ENCODE measurements around the gene DUSP9. TPM values are rescaled to one million over a fixed set of nuclear protein-coding genes. Genes with fewer than 3 reads are reported as not detected.

The DUSP9 gene
- polyA plus RNA-seq, 1 donor (not counting 4 experiments of a cell fraction or from before 2014, with no cell fraction given), result 0.47 TPM

- Histone ChIP-seq H3K9me1 (ENCODE audit: control insufficient read depth, extremely low read depth, insufficient read depth, low read length) (no peaks in the 10 kb centered on the region), H3K9ac (ENCODE audit: control insufficient read depth, extremely low read depth, insufficient read depth, low read length) (no peak overlapping the region), H3K27ac (ENCODE audit: control insufficient read depth, insufficient read depth, low read length) (no peak overlapping the region), H3K79me2 (ENCODE audit: control insufficient read depth, insufficient read depth, low read length) (no peaks in the 10 kb centered on the region), H3K4me1 (ENCODE audit: control insufficient read depth, extremely low read depth, insufficient read depth, low read length) (peaks cover 20% of the 10 kb centered on the region), H4K20me1 (ENCODE audit: control insufficient read depth, extremely low read depth, insufficient read depth, low read length) (no peaks in the 10 kb centered on the region), H3K27me3 (ENCODE audit: control insufficient read depth, extremely low read depth, insufficient read depth, low read length) (no peaks in the 10 kb centered on the region), H2AFZ (ENCODE audit: control insufficient read depth, low read length) (no peak overlapping the region), H3K36me3 (ENCODE audit: control insufficient read depth in 2 of 2, extremely low read depth in 1 of 2, insufficient read depth in 2 of 2, low read length in 2 of 2) (peaks cover 0 to 9% of the 10 kb centered on the region in 2 experiments), H3K9me3 (ENCODE audit: control insufficient read depth, low read depth, low read length) (no peaks in the 10 kb centered on the region), H3K4me3 (ENCODE audit: control insufficient read depth in 2 of 3, extremely low read depth in 1 of 3, insufficient read depth in 2 of 3, low read depth in 1 of 3, low read length in 3 of 3) (no peak overlapping the region), H3K4me2 (ENCODE audit: control insufficient read depth, extremely low read depth, insufficient read depth, low read depth, low read length) (no peak overlapping the region)
- dilution Hi-C loops (cut with MboI; ENCODE audit: extremely low pct_ligation_motif_present, low sequenced_read_pairs), result no loop called here
- FAIRE-seq (no peak), DNase-seq (ENCODE audit: low read depth, low spot score) (no peak)
- no peak for TF ChIP-seq EZH2 (IDR thresholded peaks at IDR 0.05; ENCODE audit: low read length)
- TF ChIP-seq CTCF (optimal IDR thresholded peaks at IDR 0.05 in 1 of 3, IDR thresholded peaks at IDR 0.05 in 1 of 3, conservative IDR thresholded peaks at IDR 0.05 in 1 of 3; ENCODE audit: extremely low read depth in 1 of 3, insufficient read depth in 2 of 3, low read length in 3 of 3), result no peak
These were observed 53.5 kb downstream of the DUSP9 start for GRCh38 chrX:153700376-153700945.

Small RNAs within 50 kb of the gene (small RNA-seq; reads per million reads assigned to genes)
- 0 reads per million in 3 experiments for gene RN7SL687P (ENCODE audit: insufficient read length in 3 of 3, low read depth in 3 of 3, low replicate concordance in 1 of 3)

Other genes with a start within 250 kb of the DUSP9 start
- not detected in 3 replicates for gene PNMA6E, start 245.9 kb upstream of the DUSP9 start, polyA plus RNA-seq
- gene ZFP92, start 235.7 kb upstream of the DUSP9 start, polyA plus RNA-seq, result 0.44 to 1.1 TPM (median 0.64 TPM) in 3 replicates
- gene TREX2, start 201.1 kb upstream of the DUSP9 start, polyA plus RNA-seq, result 0.28 to 0.49 TPM (median 0.31 TPM) in 3 replicates
- gene HAUS7, start 176.6 kb upstream of the DUSP9 start, polyA plus RNA-seq, result 9.2 to 23.1 TPM (median 13.8 TPM) in 3 replicates
- 0.03 to 0.12 TPM (median 0.07 TPM) in 3 replicates for gene BGN, start 152.2 kb upstream of the DUSP9 start, polyA plus RNA-seq
- gene ATP2B3, start 129.6 kb upstream of the DUSP9 start, polyA plus RNA-seq, result not detected in 3 replicates
- 31.1 to 36.4 TPM (median 33.5 TPM) in 3 replicates for gene CCNQ, start 48.1 kb upstream of the DUSP9 start, polyA plus RNA-seq
- gene PNCK, start 26.6 kb downstream of the DUSP9 start, polyA plus RNA-seq, result 0.05 to 0.37 TPM (median 0.24 TPM) in 3 replicates
- 33.6 to 56.7 TPM (median 56.1 TPM) in 3 replicates for gene SLC6A8, start 40.7 kb downstream of the DUSP9 start, polyA plus RNA-seq
- gene BCAP31, start 77.2 kb downstream of the DUSP9 start, polyA plus RNA-seq, result 260 to 267 TPM (median 262 TPM) in 3 replicates
- gene ABCD1, start 77.7 kb downstream of the DUSP9 start, polyA plus RNA-seq, result 0.81 to 2.0 TPM (median 0.86 TPM) in 3 replicates
- 7.2 to 14.4 TPM (median 8.6 TPM) in 3 replicates for gene PLXNB3, start 117.0 kb downstream of the DUSP9 start, polyA plus RNA-seq
- 0.08 to 0.21 TPM (median 0.10 TPM) in 3 replicates for gene SRPK3, start 133.8 kb downstream of the DUSP9 start, polyA plus RNA-seq
- gene IDH3G, start 147.2 kb downstream of the DUSP9 start, polyA plus RNA-seq, result 44.7 to 73.5 TPM (median 45.8 TPM) in 3 replicates
- gene SSR4, start 147.5 kb downstream of the DUSP9 start, polyA plus RNA-seq, result 187 to 320 TPM (median 209 TPM) in 3 replicates
- gene PDZD4, start 183.3 kb downstream of the DUSP9 start, polyA plus RNA-seq, result 0.05 to 0.35 TPM (median 0.05 TPM) in 3 replicates
- gene L1CAM, start 239.0 kb downstream of the DUSP9 start, polyA plus RNA-seq, result 18.2 to 31.1 TPM (median 23.3 TPM) in 3 replicates

All from keratinocyte (primary cell).